HG03135 (cell line): ENCODE results near the gene SULT1C4.
A peak's percentile ranks its signal among the peaks of the same experiment; 100 is the strongest.

Experiments used
- ATAC-seq: cut with Tn5 transposase; IDR thresholded peaks from one replicate; pipeline ENCODE4 v1.9.1; 2021; ENCODE audit warnings: mild to moderate bottlenecking, moderate library complexity; ENCODE audit not compliant: unreplicated experiment

SULT1C4 gene

GRCh38 chr2:108369153-108369552, 8.6 kb upstream of the SULT1C4 start:
- ATAC-seq: no peak

- ATAC-seq: no peak
Observed at GRCh38 chr2:108370080-108370479, 7.7 kb upstream of the SULT1C4 start.

GRCh38 chr2:108376774-108377173, 980 bp upstream of the SULT1C4 start:
- ATAC-seq: no peak

- ATAC-seq: no peak
Observed at GRCh38 chr2:108377401-108377800, 353 bp upstream of the SULT1C4 start.

- ATAC-seq: no peak
Observed at GRCh38 chr2:108378851-108379250, 1.1 kb downstream of the SULT1C4 start.

GRCh38 chr2:108382196-108382595, 4.4 kb downstream of the SULT1C4 start:
- ATAC-seq: no peak

- ATAC-seq: no peak
Observed at GRCh38 chr2:108383146-108383830, 5.5 kb downstream of the SULT1C4 start.

GRCh38 chr2:108384662-108385393, 7.1 kb downstream of the SULT1C4 start:
- ATAC-seq: no peak

GRCh38 chr2:108385411-108386071, 7.8 kb downstream of the SULT1C4 start:
- peak; percentile 87 for ATAC-seq

GRCh38 chr2:108388045-108388444, 10.3 kb downstream of the SULT1C4 start:
- ATAC-seq: no peak

GRCh38 chr2:108390340-108390739, 12.6 kb downstream of the SULT1C4 start:
- no peak for ATAC-seq

GRCh38 chr2:108392029-108392428, 14.3 kb downstream of the SULT1C4 start:
- no peak for ATAC-seq

- ATAC-seq: no peak
Observed at GRCh38 chr2:108393197-108393596, 15.4 kb downstream of the SULT1C4 start.

- ATAC-seq: no peak
Observed at GRCh38 chr2:108395155-108395554, 17.4 kb downstream of the SULT1C4 start.

- no peak for ATAC-seq
Observed at GRCh38 chr2:108396845-108397244, 19.1 kb downstream of the SULT1C4 start.

- ATAC-seq: no peak
Observed at GRCh38 chr2:108399479-108399878, 21.7 kb downstream of the SULT1C4 start.

GRCh38 chr2:108401800-108402199, 24.0 kb downstream of the SULT1C4 start:
- ATAC-seq: no peak

GRCh38 chr2:108403494-108403893, 25.7 kb downstream of the SULT1C4 start:
- no peak for ATAC-seq

- ATAC-seq: no peak
Observed at GRCh38 chr2:108404784-108405397, 27.1 kb downstream of the SULT1C4 start.

- no peak for ATAC-seq
Observed at GRCh38 chr2:108407864-108408729, 30.3 kb downstream of the SULT1C4 start.

GRCh38 chr2:108409768-108410167, 32.0 kb downstream of the SULT1C4 start:
- no peak for ATAC-seq
